Ishikawa (cell line): ENCODE measurements around the gene LHFPL2.

Source experiments
- CEBPB ChIP-seq: IDR thresholded peaks from 2 replicates; pipeline ENCODE4 v1.6.1; 2012
- CREB1 ChIP-seq: IDR thresholded peaks from 2 replicates; pipeline ENCODE4 v1.6.1; 2012; ENCODE audit warnings: low read depth
- EGR1 ChIP-seq: IDR thresholded peaks from 2 replicates; pipeline ENCODE4 v1.6.1; 2012
- EP300 ChIP-seq: IDR thresholded peaks from 2 replicates; pipeline ENCODE4 v1.6.1; 2012; ENCODE audit warnings: borderline replicate concordance
- FOXM1 ChIP-seq: IDR thresholded peaks from 2 replicates; pipeline ENCODE4 v1.6.1; 2012; ENCODE audit warnings: low read depth, borderline replicate concordance
- NFIC ChIP-seq: IDR thresholded peaks from 2 replicates; pipeline ENCODE4 v1.6.1; 2012
- RAD21 ChIP-seq: IDR thresholded peaks from 2 replicates; pipeline ENCODE4 v1.6.1; 2012; ENCODE audit warnings: low read depth
- TAF1 ChIP-seq: IDR thresholded peaks from 2 replicates; pipeline ENCODE4 v1.6.1; 2012; ENCODE audit warnings: low read depth, mild to moderate bottlenecking
- TCF12 ChIP-seq: IDR thresholded peaks from 2 replicates; pipeline ENCODE4 v1.6.1; 2012; ENCODE audit warnings: low read depth
- TEAD4 ChIP-seq: IDR thresholded peaks from 2 replicates; pipeline ENCODE4 v1.6.1; 2012
- YY1 ChIP-seq: IDR thresholded peaks from 2 replicates; pipeline ENCODE4 v1.6.1; 2012; ENCODE audit warnings: low read depth
- ZBTB7A ChIP-seq: IDR thresholded peaks from 2 replicates; pipeline ENCODE4 v1.6.1; 2012; ENCODE audit warnings: low read depth
- TF ChIP-seq, protein P1 (sequence below): IDR thresholded peaks from 2 replicates; pipeline ENCODE4 v1.6.1; 2012; ENCODE audit warnings: low read depth, mild to moderate bottlenecking
- TF ChIP-seq, protein P2 (sequence below): IDR thresholded peaks from 2 replicates; pipeline ENCODE4 v1.6.1; 2012
- TF ChIP-seq, protein P3 (sequence below): IDR thresholded peaks from 2 replicates; pipeline ENCODE4 v1.6.1; 2012

Gene LHFPL2

DNA sequence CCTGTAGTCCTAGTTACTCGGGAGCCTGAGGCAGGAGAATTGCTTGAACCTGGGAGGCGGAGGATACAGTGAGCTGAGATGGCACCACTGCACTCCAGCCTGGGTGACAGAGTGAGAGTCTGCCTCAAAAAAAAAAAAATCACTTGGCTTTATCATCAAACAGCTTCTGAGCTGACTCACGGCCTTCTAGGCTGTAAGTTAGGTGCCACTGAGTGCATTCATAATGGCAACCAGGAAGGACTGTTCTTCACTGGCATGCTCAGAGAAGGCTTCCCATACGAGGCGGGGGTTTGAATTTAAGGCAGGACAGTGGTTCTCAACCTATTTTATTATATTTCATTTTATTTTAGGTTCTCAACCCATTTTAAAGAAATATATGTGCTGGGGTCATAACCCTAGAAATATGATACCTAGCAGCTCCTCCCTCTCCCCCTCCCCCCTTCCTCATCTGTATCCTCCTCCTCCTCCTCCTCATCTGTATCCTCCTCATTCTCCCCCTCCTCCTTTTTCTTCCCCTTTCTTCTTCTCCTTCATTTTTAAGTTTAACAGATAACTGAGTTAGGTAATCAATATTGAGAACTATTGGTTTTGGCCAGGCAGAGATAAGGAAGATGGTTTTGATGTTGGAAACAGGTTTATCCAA lies 19.0 kb upstream of the LHFPL2 start:
- TF ChIP-seq, protein P1, sequence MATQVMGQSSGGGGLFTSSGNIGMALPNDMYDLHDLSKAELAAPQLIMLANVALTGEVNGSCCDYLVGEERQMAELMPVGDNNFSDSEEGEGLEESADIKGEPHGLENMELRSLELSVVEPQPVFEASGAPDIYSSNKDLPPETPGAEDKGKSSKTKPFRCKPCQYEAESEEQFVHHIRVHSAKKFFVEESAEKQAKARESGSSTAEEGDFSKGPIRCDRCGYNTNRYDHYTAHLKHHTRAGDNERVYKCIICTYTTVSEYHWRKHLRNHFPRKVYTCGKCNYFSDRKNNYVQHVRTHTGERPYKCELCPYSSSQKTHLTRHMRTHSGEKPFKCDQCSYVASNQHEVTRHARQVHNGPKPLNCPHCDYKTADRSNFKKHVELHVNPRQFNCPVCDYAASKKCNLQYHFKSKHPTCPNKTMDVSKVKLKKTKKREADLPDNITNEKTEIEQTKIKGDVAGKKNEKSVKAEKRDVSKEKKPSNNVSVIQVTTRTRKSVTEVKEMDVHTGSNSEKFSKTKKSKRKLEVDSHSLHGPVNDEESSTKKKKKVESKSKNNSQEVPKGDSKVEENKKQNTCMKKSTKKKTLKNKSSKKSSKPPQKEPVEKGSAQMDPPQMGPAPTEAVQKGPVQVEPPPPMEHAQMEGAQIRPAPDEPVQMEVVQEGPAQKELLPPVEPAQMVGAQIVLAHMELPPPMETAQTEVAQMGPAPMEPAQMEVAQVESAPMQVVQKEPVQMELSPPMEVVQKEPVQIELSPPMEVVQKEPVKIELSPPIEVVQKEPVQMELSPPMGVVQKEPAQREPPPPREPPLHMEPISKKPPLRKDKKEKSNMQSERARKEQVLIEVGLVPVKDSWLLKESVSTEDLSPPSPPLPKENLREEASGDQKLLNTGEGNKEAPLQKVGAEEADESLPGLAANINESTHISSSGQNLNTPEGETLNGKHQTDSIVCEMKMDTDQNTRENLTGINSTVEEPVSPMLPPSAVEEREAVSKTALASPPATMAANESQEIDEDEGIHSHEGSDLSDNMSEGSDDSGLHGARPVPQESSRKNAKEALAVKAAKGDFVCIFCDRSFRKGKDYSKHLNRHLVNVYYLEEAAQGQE: no peak
- TF ChIP-seq FOXM1 (no peak), TAF1 (no peak), TCF12 (no peak), ZBTB7A (no peak), EP300 (no peak)

- TF ChIP-seq EP300 (no peak), FOXM1 (no peak), TAF1 (no peak), CREB1 (no peak), YY1 (no peak), CEBPB (no peak), TEAD4 (no peak), TCF12 (no peak), EGR1 (no peak), ZBTB7A (no peak), NFIC (no peak), RAD21 (no peak)
- TF ChIP-seq, protein P2, sequence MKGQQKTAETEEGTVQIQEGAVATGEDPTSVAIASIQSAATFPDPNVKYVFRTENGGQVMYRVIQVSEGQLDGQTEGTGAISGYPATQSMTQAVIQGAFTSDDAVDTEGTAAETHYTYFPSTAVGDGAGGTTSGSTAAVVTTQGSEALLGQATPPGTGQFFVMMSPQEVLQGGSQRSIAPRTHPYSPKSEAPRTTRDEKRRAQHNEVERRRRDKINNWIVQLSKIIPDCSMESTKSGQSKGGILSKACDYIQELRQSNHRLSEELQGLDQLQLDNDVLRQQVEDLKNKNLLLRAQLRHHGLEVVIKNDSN: no peak
- TF ChIP-seq, protein P3, sequence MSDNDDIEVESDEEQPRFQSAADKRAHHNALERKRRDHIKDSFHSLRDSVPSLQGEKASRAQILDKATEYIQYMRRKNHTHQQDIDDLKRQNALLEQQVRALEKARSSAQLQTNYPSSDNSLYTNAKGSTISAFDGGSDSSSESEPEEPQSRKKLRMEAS: no peak
- TF ChIP-seq, protein P1: no peak
These were observed 17.5 kb upstream of the LHFPL2 start for GRCh38 chr5:78666041-78666444.

DNA sequence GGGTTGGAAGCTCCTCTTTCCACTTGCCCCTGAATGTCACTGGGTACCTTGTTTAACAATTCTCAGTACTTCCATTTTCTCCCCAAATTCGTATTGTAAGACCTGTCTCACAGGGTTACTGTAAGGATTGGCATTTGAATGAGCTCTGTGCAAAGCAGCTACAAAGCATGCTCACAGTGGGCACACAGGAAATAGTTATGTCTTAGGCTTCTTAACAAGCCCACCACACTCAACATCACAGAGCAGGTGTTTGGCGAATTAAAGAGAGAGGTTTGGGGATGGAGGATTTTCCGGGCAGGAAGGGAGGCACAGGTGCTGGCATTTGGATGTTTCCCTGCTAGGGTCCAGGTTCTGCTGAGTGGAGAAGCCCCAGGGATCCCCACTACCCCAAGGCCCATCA lies 17.0 kb upstream of the LHFPL2 start:
- TF ChIP-seq NFIC (no peak), TEAD4 (no peak), RAD21 (no peak), FOXM1 (no peak), TCF12 (no peak), YY1 (no peak), EP300 (no peak), TAF1 (no peak), CEBPB (no peak), CREB1 (no peak), EGR1 (no peak), ZBTB7A (no peak)
- TF ChIP-seq, protein P2: no peak
- TF ChIP-seq, protein P3: no peak
- TF ChIP-seq, protein P1: no peak

- TF ChIP-seq YY1: no peak
- TF ChIP-seq, protein P3: no peak
- no peak for TF ChIP-seq TCF12
- no peak for TF ChIP-seq TEAD4
- no peak for TF ChIP-seq TAF1
- TF ChIP-seq CEBPB: no peak
- TF ChIP-seq NFIC: no peak
- TF ChIP-seq EP300: no peak
- no peak for TF ChIP-seq FOXM1
- TF ChIP-seq, protein P2: no peak
- no peak for TF ChIP-seq RAD21
- TF ChIP-seq, protein P1: no peak
- TF ChIP-seq ZBTB7A: no peak
- no peak for TF ChIP-seq EGR1
- TF ChIP-seq CREB1: no peak
These were observed 13.8 kb upstream of the LHFPL2 start for GRCh38 chr5:78662323-78662722.
